Measurements from ENCODE around the gene KDM2A.

DNA sequence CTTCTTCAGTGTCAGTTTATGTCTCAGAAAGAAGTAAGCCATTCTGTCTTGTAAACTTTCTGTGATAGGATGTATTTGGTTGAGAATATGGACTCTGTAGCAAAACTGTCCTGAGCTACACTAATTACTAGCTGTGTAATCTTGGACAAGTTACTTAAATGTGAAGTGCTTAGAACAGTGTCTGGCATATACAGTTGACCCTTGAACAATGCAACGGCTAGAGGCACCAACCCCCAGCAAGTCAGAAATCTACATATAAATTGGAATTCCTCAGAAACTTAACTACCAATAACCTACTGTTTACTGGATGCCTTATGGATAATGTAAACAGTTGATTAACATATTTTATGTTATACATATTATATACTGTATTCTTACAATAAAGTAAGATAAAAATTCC is 78.5 kb downstream of the KDM2A start:
- TF ChIP-seq, protein P1, sequence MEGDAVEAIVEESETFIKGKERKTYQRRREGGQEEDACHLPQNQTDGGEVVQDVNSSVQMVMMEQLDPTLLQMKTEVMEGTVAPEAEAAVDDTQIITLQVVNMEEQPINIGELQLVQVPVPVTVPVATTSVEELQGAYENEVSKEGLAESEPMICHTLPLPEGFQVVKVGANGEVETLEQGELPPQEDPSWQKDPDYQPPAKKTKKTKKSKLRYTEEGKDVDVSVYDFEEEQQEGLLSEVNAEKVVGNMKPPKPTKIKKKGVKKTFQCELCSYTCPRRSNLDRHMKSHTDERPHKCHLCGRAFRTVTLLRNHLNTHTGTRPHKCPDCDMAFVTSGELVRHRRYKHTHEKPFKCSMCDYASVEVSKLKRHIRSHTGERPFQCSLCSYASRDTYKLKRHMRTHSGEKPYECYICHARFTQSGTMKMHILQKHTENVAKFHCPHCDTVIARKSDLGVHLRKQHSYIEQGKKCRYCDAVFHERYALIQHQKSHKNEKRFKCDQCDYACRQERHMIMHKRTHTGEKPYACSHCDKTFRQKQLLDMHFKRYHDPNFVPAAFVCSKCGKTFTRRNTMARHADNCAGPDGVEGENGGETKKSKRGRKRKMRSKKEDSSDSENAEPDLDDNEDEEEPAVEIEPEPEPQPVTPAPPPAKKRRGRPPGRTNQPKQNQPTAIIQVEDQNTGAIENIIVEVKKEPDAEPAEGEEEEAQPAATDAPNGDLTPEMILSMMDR (IDR thresholded peaks at IDR 0.05; ENCODE audit: insufficient read depth, low read depth, low read length): no peak
- no peak for TF ChIP-seq EZH2 (IDR thresholded peaks at IDR 0.05; ENCODE audit: insufficient read depth, low read length)

Measured in astrocyte (in vitro differentiated cells and primary cell).